ENCODE data around the gene EXOC4.

DNA sequence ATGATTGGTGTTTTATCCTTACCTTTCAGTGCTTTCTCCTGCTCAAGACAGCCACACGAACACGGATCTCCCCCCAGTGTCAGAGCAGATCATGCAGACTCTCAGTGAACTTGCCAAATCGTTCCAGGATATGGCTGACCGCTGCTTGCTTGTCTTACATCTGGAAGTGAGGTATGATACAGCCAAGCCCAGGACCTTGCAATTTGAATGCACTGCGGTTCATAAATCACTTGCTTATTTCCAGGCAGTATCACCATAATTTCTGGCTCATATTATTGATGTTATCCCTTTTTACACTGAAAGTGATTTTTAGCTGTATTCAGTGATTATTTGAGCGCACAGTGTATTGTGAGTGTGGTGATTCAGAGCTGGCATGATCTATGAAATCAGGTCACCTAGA lies 744.6 kb downstream of the EXOC4 start:
- no peak for TF ChIP-seq POLR2AphosphoS5 (IDR thresholded peaks at IDR 0.05)
- TF ChIP-seq POLR2A (IDR thresholded peaks at IDR 0.05; ENCODE audit: low read depth): no peak
- no peak for TF ChIP-seq EP300 (IDR thresholded peaks at IDR 0.05)
- TF ChIP-seq, protein P1, sequence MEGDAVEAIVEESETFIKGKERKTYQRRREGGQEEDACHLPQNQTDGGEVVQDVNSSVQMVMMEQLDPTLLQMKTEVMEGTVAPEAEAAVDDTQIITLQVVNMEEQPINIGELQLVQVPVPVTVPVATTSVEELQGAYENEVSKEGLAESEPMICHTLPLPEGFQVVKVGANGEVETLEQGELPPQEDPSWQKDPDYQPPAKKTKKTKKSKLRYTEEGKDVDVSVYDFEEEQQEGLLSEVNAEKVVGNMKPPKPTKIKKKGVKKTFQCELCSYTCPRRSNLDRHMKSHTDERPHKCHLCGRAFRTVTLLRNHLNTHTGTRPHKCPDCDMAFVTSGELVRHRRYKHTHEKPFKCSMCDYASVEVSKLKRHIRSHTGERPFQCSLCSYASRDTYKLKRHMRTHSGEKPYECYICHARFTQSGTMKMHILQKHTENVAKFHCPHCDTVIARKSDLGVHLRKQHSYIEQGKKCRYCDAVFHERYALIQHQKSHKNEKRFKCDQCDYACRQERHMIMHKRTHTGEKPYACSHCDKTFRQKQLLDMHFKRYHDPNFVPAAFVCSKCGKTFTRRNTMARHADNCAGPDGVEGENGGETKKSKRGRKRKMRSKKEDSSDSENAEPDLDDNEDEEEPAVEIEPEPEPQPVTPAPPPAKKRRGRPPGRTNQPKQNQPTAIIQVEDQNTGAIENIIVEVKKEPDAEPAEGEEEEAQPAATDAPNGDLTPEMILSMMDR (IDR thresholded peaks at IDR 0.05): no peak
